Mucosa of stomach (tissue), 1 donor: ENCODE measurements around the gene KCNH2.
A peak's percentile ranks its signal among the peaks of the same experiment; 100 is the strongest.

Source experiments
- H3K27me3 ChIP-seq: one replicate; pipeline ENCODE4 v1.7.0; 2013; ENCODE audit warnings: mild to moderate bottlenecking, low read length; ENCODE audit not compliant: control insufficient read depth, insufficient read depth
- H3K36me3 ChIP-seq: one replicate; pipeline ENCODE4 v1.7.0; 2013; ENCODE audit warnings: low read length; ENCODE audit not compliant: control insufficient read depth, insufficient read depth
- H3K4me1 ChIP-seq: one replicate; pipeline ENCODE4 v1.7.0; 2013; ENCODE audit warnings: mild to moderate bottlenecking, low read length; ENCODE audit not compliant: control insufficient read depth, insufficient read depth
- H3K4me3 ChIP-seq: one replicate; pipeline ENCODE4 v1.7.0; 2013; ENCODE audit warnings: low read length
- H3K9ac ChIP-seq: one replicate; pipeline ENCODE4 v1.7.0; 2013; ENCODE audit warnings: mild to moderate bottlenecking, low read length, moderate library complexity
- H3K9me3 ChIP-seq: one replicate; pipeline ENCODE4 v1.7.0; 2013; ENCODE audit warnings: mild to moderate bottlenecking, low read length, moderate library complexity; ENCODE audit not compliant: control insufficient read depth
- donor health status: Pancreatic carcinoma.

The KCNH2 gene

DNA sequence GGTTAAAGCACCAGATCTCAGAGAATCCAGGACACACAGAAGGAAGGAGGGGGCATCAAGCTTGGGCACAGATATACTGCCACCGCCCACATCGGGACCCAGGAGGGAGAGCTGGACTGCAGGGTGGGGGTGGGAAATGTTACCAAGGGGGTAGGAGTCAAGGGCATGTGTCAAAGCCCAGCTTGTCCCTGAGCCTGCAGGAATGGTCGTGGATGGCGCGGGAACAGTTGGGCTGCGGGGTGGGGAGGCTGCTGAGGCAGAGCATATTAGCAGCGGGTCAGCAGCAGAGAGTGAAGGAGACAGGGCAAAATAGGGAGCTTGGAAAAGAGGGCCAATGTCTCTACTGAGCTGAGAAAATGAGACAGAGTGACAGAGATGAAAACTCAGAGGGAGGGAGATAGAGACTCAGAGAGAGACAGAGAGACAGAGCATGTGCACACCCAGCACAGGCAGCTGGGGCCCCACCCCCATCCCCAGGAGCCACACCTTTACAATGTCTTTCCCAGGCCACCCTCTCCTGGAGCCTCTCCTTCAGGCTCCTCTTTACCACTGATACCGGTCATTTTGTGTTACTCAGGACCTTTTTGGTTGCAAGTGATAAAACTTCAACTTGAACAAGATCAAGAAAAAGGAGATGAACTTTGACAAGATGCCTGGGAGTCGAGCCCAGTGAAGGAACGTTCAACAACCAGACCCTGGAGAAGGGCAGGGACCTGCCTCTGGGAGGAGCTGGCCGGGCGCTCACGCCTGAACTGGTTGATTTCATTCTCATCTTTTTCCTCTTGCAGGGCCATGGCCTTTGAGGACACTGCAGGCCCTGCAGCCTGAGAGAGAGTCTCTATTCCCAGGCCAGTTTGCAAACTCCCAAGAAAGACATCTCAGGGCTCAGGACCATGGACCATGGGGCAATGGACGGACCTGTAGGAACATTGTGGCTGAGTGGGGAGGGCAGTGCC is 75.8 kb downstream of the KCNH2 start:
- no peaks in the 10 kb centered on the region for H3K36me3 ChIP-seq
- peaks cover 6% of the 10 kb centered on the region for H3K27me3 ChIP-seq
- peaks cover 30% of the 10 kb centered on the region for H3K4me1 ChIP-seq
- H3K9ac ChIP-seq = peak overlapping the region; percentile 11
- H3K9me3 ChIP-seq = no peaks in the 10 kb centered on the region
- H3K4me3 ChIP-seq = no peak overlapping the region

DNA sequence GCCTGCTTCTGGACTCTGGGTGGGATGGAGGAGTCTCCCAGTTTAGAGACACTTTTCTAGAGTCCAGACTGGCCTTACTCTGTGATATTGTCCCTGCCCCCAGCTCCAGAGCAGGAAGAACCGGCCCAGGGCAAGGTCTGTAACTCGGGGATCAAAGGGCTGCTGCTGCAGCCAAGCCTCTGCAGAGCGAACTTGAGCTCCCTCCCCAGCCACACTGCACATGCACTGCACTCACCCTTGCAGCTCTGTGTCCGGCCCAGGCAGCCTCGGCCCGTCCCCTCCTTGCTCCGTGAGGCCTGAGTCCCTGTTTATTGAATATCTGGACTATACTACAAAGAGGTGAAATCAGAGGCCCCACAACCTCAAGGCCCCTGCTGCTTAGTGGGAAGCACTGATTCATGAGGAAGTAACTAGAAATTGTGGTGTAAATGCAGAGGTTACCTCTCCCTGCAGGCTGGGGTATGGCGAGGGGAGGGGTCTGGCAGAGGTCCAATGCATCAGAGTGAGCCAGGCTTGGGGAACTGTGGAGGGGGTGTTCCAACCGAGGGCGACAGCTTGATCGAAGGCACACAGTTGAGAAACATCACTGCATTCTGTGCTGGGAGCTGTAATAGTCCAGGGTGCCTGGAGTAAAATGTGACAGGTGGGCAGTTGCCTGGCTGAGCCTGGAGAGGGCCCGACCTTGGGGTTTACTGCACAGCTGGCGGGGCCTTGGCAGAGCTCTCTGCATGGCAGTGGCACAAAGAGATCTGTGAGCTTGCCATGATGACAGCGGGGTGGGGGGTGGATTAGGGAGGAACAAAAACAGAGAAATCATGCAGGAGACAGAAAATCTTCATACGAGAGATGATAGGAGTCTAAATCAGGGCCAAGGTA is 76.7 kb downstream of the KCNH2 start:
- Histone ChIP-seq H3K36me3 (no peaks in the 10 kb centered on the region), H3K9me3 (no peaks in the 10 kb centered on the region), H3K4me3 (no peak overlapping the region), H3K27me3 (peaks cover 12% of the 10 kb centered on the region), H3K4me1 (peaks cover 30% of the 10 kb centered on the region), H3K9ac (peak overlapping the region; percentile 20)

DNA sequence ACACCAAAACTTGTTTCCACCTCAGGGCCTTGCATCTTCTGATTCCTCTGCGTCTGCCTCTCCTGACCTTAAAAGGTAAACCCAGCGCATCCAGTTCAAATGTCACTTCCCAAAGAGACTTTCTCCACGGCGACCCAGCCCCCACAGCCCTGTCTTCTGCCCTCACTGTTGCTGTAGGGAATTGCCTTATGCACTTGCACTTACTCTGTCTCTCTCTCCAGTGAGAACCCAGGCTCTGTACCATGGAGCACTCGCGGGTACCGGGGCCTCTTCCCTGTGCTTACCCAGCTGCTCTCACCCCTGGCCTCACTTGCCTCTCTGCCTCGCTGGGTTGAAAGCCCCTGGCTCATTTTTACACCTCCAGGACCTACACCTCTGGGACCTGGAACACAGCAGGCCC is 77.4 kb downstream of the KCNH2 start:
- Histone ChIP-seq H3K4me3 (no peak overlapping the region), H3K27me3 (peaks cover 11% of the 10 kb centered on the region), H3K4me1 (peaks cover 30% of the 10 kb centered on the region), H3K9me3 (no peaks in the 10 kb centered on the region), H3K9ac (peak overlapping the region; percentile 20), H3K36me3 (no peaks in the 10 kb centered on the region)

DNA sequence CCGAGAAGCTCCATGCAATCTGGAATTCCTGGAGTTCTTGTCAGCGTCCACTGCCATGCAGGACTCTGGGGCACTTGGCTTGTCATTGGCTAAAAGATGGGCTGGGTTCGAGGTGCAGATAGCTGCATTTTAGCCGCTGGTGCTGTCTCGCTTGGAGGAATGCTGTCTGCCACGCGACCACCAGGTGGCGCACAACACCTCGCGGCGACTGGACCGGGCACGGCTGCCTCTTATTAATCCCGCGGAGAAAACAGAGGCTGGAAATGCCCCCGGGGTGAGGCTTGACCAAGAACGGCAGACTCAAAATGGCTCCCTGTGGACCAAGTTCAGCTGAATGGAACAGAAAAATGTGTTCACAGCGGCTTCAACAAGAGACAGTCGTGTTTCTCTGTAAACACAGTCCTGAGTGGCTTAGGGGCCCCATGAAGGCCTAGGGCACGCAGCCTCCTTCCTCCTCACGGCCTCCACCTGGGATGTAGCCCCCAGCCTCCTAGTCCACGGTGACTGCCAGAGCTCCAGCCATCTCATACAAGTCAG is 79.6 kb downstream of the KCNH2 start:
- peaks cover 5% of the 10 kb centered on the region for H3K9me3 ChIP-seq
- peaks cover 9% of the 10 kb centered on the region for H3K27me3 ChIP-seq
- H3K4me1 ChIP-seq = peaks cover 24% of the 10 kb centered on the region
- no peak overlapping the region for H3K9ac ChIP-seq
- no peak overlapping the region for H3K4me3 ChIP-seq
- H3K36me3 ChIP-seq = no peaks in the 10 kb centered on the region

DNA sequence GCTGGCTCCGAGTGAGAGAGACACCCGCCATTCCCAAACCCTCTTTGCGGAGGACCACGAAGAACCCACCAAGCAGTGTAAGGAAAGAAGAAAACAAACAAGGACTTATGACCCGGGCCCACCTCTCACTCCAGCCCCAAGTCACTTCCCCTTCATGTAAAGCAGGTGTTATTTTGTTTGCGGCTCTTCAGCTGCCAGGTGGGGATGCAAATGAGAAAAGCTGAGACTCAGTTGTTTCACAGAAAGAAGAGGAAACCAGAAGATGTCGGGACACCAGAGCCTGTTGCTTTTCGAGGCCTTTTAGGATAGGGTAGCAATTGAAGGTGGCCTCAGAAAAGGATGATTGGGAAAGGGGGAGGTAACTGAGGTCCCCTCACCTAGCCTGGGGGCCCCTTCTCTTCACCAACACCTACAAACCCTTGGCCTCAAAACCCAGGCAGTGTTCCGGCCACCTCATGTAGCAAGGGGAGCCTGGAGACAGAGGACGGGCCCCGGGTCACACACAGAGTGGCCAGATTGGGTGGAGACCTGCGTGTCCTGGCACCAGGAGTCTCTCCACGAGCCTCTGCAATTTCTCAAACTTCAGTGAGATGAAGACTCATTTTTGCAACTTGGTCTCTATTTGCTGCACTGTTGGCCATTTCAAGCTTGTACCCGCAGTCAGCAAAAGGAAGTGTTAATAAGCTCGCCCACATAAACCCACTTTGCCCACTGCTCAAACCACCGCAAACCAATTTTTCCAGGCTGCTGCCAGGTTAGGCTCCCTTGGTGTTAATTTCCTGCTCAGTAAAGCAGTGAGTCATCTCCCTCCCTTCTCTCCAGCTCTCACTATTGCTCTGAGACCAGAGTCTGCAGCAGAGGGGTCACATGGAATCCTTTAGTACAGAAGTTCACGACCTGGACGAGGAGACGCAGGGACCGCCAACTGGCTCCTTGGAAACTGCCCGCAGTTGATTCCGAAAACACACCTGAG is 80.3 kb downstream of the KCNH2 start:
- Histone ChIP-seq H3K27me3 (peaks cover 9% of the 10 kb centered on the region), H3K9me3 (peaks cover 9% of the 10 kb centered on the region), H3K4me1 (peaks cover 22% of the 10 kb centered on the region), H3K4me3 (no peak overlapping the region), H3K36me3 (no peaks in the 10 kb centered on the region), H3K9ac (no peak overlapping the region)

DNA sequence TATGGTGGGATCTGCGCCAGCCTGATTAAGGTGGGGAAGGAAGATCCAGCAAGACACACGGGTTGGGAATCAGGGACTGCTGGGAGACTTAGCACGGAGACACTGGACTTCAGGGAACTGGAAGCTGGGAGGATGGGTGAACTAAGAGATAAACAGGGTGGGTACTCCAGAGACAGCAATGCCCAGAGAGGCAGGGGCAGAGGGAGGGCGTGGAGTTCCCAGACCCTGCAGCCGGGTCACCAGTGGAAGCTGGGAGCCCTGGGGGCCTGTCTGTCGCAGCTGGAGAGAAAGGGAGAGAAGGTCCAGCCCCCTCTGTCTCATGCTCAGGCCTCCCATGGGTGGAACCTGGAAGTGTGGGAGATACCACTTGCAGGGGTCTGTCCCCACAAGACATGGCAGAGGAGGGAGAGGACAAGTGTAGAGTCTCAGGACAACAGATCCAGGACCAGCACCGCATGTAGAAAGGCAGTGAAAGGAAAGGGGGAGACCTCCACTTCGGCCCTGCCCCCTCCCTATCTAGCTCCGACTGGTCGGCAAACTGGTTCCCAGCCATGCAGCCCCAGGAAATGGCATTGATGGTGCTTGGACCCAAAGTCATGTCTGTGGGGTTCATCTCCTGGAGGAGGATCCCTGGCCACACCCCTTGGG is 81.4 kb downstream of the KCNH2 start:
- Histone ChIP-seq H3K4me3 (no peak overlapping the region), H3K4me1 (peaks cover 11% of the 10 kb centered on the region), H3K9me3 (peaks cover 9% of the 10 kb centered on the region), H3K27me3 (peaks cover 9% of the 10 kb centered on the region), H3K36me3 (no peaks in the 10 kb centered on the region), H3K9ac (no peak overlapping the region)

DNA sequence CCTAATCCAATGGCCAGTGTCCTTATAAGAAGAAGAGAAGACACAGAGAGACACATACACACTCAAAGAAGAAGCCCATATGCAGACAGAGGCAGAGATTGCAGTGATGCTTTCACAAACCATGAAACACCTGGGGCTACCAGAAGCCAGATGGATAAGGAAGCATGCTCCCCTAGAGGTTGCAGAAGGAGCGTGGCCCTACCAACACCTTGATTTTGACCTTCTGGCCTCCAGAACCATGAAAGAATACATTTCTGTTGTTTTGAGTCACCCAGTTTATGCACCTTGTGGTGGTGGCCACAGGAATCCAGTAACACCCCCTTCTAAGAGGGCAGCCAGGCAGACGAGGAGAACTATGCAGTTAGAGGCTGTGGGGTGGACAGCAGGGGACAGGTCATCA is 82.3 kb downstream of the KCNH2 start:
- peaks cover 9% of the 10 kb centered on the region for H3K27me3 ChIP-seq
- peaks cover 2% of the 10 kb centered on the region for H3K4me1 ChIP-seq
- no peak overlapping the region for H3K4me3 ChIP-seq
- peaks cover 9% of the 10 kb centered on the region for H3K9me3 ChIP-seq
- H3K9ac ChIP-seq = no peak overlapping the region
- no peaks in the 10 kb centered on the region for H3K36me3 ChIP-seq
